Progenitor cell of endocrine pancreas (in vitro differentiated cells): ENCODE results near the gene P4HA2. TPM values are rescaled to one million over a fixed set of nuclear protein-coding genes. Genes with fewer than 3 reads are reported as not detected.
A peak's percentile ranks its signal among the peaks of the same experiment; 100 is the strongest.

Experiments
- DNase-seq: peaks from one replicate; pipeline ENCODE4 v3.0.0; 2021; ENCODE audit warnings: low spot score; ENCODE audit not compliant: unreplicated experiment
- H3K27ac Mint-ChIP-seq: 2 replicates; pipeline ENCODE4 v1.8.0; 2021; ENCODE audit warnings: mild to moderate bottlenecking, moderate library complexity, mixed read lengths
- H3K27me3 Mint-ChIP-seq: 2 replicates; pipeline ENCODE4 v1.8.0; 2021; ENCODE audit warnings: mixed read lengths
- H3K36me3 Mint-ChIP-seq: 2 replicates; pipeline ENCODE4 v1.8.0; 2022; ENCODE audit warnings: mixed read lengths; ENCODE audit not compliant: insufficient read depth
- H3K4me1 Mint-ChIP-seq: 2 replicates; pipeline ENCODE4 v1.8.0; 2021; ENCODE audit warnings: low read depth, mixed read lengths
- H3K4me3 Mint-ChIP-seq: 2 replicates; pipeline ENCODE4 v1.8.0; 2021; ENCODE audit warnings: low read depth, mild to moderate bottlenecking, moderate library complexity, mixed read lengths
- H3K9me3 Mint-ChIP-seq: 2 replicates; pipeline ENCODE4 v1.8.0; 2021; ENCODE audit warnings: low read depth, mixed read lengths
- total RNA-seq: library from RNA; stranded (reverse); gene quantifications from 2 replicates; pipeline ENCODE4 v1.2.1, GENCODE V29; 2021
- TF ChIP-seq, protein P1 (sequence below): fragments of 200-600 bp; sonication (generic); IDR thresholded peaks from one replicate; pipeline ENCODE4 v1.5.0; 2021; ENCODE audit warnings: antibody characterized with exemption, mild to moderate bottlenecking; ENCODE audit not compliant: unreplicated experiment

Gene P4HA2
- total RNA-seq, 1 donor from 2014 or later = 18.5 TPM

DNA sequence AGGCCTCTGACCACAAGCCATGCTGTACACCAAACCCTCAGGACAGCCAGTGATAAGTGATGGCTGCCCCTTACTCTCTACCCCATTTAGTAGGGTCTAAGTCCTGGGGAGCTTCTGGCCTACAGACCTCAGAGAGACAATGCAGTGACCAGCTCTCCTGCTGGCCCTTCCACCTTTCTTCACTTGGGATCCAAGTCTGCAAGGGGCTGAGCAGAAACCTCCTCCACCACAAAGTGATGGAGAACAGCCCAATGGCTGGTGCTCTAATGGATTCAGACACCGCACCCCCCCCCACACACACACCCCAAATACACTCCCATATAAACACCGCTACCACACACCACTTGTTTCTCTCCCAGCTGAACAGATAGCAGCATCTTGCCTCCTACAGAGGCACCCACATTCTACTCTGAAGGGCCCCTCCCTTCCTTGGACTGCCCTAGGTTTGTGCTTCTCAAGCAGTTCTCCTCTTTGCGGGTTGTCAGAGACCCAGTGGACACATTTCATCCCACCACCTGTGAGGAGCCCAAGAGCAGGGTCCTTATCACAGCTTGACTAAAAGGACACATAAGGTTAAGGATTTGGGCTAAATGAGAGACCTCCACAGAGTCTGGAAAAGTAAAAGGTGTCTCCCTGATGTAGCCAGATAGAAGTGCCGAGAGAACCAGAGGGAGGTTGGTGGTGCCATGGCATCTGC is 28.6 kb upstream of the P4HA2 start:
- Mint-ChIP-seq H3K9me3 (no peaks in the 10 kb centered on the region), H3K27me3 (peaks cover 3% of the 10 kb centered on the region), H3K4me3 (peak overlapping the region; percentile 76), H3K36me3 (no peaks in the 10 kb centered on the region), H3K4me1 (peaks cover 14% of the 10 kb centered on the region), H3K27ac (peak overlapping the region; percentile 79)
- TF ChIP-seq, protein P1, sequence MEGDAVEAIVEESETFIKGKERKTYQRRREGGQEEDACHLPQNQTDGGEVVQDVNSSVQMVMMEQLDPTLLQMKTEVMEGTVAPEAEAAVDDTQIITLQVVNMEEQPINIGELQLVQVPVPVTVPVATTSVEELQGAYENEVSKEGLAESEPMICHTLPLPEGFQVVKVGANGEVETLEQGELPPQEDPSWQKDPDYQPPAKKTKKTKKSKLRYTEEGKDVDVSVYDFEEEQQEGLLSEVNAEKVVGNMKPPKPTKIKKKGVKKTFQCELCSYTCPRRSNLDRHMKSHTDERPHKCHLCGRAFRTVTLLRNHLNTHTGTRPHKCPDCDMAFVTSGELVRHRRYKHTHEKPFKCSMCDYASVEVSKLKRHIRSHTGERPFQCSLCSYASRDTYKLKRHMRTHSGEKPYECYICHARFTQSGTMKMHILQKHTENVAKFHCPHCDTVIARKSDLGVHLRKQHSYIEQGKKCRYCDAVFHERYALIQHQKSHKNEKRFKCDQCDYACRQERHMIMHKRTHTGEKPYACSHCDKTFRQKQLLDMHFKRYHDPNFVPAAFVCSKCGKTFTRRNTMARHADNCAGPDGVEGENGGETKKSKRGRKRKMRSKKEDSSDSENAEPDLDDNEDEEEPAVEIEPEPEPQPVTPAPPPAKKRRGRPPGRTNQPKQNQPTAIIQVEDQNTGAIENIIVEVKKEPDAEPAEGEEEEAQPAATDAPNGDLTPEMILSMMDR = no peak
- no peak for DNase-seq

DNA sequence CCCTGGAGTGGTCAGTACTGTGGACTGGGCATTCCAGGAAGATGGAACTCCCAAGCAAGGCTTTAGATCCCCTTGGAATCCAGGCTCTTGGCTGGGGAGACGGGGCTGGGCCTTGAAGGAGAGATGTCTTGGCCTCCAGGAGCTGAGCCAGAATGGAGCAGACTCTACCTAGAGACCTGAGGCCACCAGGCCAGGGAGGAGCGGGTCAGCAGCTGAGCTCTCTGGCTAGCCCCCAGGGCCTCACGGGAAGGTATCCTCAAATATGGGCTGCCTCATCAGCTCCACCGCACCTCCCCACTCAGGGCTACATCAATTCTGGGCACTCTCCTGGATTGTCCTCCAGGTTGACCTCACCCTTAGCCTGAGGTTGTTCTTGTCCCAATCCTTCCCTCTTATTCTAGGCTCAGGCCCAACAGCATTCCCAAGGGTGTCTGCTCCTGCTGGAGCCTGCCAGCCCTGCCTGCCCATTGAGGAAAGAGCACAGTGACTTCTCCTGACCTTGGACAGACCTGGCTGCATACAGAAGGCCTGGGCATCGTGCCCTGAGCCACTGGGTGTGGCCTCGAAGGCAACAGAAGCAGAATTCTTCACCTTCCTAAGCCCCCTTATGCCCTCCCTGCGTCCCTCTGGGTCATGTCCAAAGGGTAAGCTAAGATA is 26.8 kb upstream of the P4HA2 start:
- Mint-ChIP-seq H3K27me3 (peaks cover 3% of the 10 kb centered on the region), H3K9me3 (no peaks in the 10 kb centered on the region), H3K27ac (no peak overlapping the region), H3K4me3 (no peak overlapping the region), H3K4me1 (peaks cover 14% of the 10 kb centered on the region), H3K36me3 (no peaks in the 10 kb centered on the region)
- DNase-seq = no peak
- TF ChIP-seq, protein P1 = no peak

DNA sequence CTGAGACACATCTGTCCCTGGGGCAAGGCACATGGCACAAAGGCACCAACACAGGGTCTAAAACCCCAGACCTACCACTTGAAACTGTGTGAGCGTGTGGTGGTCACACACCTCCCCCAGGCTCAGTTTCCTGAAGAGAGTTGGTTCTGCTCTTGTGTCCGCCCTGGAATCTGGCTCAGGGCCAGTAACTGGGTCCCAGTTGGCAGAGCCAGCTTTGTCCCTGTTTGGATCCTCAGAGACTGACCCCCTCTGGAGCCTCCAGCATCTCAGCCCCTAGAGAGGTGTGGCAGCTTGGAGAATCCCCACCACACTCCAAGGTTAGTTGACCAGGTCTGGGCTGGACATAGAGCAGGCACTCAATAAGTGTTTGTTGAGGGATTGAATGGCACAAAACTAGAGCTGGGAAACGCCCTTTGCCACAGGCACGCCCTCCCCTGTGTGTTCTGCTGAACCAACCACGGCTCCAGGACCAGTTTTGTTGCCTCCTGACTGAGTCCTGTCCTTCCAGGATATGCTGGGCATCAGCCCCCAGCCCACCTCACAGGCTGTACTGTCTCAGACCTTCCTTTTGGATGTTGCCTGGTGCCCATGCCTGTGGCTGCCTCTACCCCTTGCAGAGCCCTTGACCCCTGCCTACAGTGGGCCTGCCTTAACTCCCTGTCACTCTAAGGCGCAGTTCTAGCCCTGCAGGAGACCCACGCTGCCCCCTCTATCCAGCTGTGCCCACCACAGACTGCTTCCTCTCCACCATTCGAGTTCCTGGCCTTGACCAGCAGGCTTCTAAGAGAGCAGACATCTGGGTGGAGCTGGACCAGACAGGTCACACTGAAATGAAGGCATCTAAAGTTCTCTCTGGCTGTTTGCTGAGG is 26.0 kb upstream of the P4HA2 start:
- Mint-ChIP-seq H3K4me1 (peaks cover 12% of the 10 kb centered on the region), H3K36me3 (no peaks in the 10 kb centered on the region), H3K4me3 (no peak overlapping the region), H3K27me3 (peaks cover 3% of the 10 kb centered on the region), H3K9me3 (no peaks in the 10 kb centered on the region), H3K27ac (no peak overlapping the region)
- DNase-seq = no peak
- TF ChIP-seq, protein P1 = no peak

DNA sequence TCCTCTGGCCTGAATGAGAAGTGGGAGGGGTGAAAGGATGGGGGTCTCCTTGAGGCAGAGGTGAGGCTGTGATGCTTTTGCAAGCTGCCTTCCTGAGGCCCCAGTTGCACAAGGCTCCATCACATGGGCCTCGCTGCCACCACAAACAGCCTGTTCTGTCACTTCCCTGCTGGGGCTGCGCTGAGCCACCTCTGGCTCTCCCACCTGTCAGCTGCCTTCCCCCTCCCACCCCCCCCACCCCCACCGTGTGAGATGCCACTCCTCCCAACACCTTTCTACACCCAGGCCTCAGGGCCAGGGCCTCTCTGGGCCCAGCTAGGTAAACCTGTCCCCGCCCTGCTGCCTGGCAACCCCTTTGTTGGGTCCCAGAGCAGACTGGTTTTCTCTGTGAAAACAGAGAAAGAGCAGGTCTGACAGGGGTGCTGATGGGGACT is 25.4 kb upstream of the P4HA2 start:
- Mint-ChIP-seq H3K27ac (no peak overlapping the region), H3K27me3 (peaks cover 3% of the 10 kb centered on the region), H3K9me3 (no peaks in the 10 kb centered on the region), H3K4me1 (peaks cover 12% of the 10 kb centered on the region), H3K4me3 (no peak overlapping the region), H3K36me3 (no peaks in the 10 kb centered on the region)
- TF ChIP-seq, protein P1 = no peak
- DNase-seq = no peak

DNA sequence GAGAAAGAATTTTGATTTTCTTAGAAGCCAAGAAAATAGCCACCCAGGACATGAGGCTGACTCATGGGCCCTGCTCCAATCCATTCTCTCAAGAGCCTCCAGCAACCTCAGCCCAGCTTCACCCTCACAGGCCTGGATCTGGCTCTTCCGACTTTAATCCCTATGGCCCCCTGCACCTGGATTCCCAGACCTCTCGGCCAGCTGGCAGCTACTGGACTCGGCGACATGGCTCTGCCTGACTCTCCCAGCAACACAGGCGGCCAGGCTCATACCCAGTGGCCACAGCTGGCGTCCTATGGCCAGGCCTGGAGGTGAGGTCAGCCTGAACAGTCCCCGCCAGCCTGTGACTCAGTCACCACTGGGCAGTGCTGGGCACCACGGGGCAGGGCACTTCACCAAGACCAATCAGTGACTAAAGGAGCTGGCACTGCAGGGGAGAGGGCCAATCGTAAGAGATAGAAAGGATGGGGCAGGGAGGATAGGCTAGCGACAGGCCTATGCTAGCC is 23.6 kb upstream of the P4HA2 start:
- Mint-ChIP-seq H3K4me3 (no peak overlapping the region), H3K4me1 (peaks cover 9% of the 10 kb centered on the region), H3K36me3 (no peaks in the 10 kb centered on the region), H3K9me3 (no peaks in the 10 kb centered on the region), H3K27me3 (peaks cover 3% of the 10 kb centered on the region), H3K27ac (no peak overlapping the region)
- DNase-seq = no peak
- TF ChIP-seq, protein P1 = no peak
